NCI-H146 treated with DMSO at 0.1 percent for 48 hours (cell line): ENCODE results near the gene UNC93B1.
A peak's percentile ranks its signal among the peaks of the same experiment; 100 is the strongest.
"Not testable (repeated sequence)": the region's sequence is repeated elsewhere in the genome, so short reads cannot be mapped to it uniquely, and the experiment has no call there.

Experiments
- DNase-seq: peaks from one replicate; lab custom pipeline; 2025; ENCODE audit not compliant: unreplicated experiment; lab: John Stamatoyannopoulos, UW

UNC93B1 gene

GRCh38 chr11:67994387-67994786 lies 9.5 kb downstream of the UNC93B1 start:
- not testable (repeated sequence) for DNase-seq

GRCh38 chr11:67993821-67994220 lies 10.1 kb downstream of the UNC93B1 start:
- DNase-seq: not testable (repeated sequence)

GRCh38 chr11:67991347-67992121 lies 12.4 kb downstream of the UNC93B1 start:
- DNase-seq: not testable (repeated sequence)

GRCh38 chr11:67990546-67991346 lies 13.2 kb downstream of the UNC93B1 start:
- DNase-seq: not testable (repeated sequence)

GRCh38 chr11:67985302-67985701 lies 18.6 kb downstream of the UNC93B1 start:
- not testable (repeated sequence) for DNase-seq

GRCh38 chr11:67983951-67984350 lies 19.9 kb downstream of the UNC93B1 start:
- no peak for DNase-seq

GRCh38 chr11:67982255-67982857 lies 21.5 kb downstream of the UNC93B1 start:
- DNase-seq: not testable (repeated sequence)

GRCh38 chr11:67981226-67981625 lies 22.7 kb downstream of the UNC93B1 start:
- DNase-seq: not testable (repeated sequence)

GRCh38 chr11:67978766-67979418 lies 25.0 kb downstream of the UNC93B1 start:
- not testable (repeated sequence) for DNase-seq

- DNase-seq: not testable (repeated sequence)
These were observed 29.2 kb downstream of the UNC93B1 start for GRCh38 chr11:67974746-67975145.

GRCh38 chr11:67965830-67966348 lies 38.0 kb downstream of the UNC93B1 start:
- DNase-seq: not testable (repeated sequence)

GRCh38 chr11:67964746-67965145 lies 39.2 kb downstream of the UNC93B1 start:
- DNase-seq: not testable (repeated sequence)

- not testable (repeated sequence) for DNase-seq
These were observed 40.0 kb downstream of the UNC93B1 start for GRCh38 chr11:67963879-67964278.

GRCh38 chr11:67963217-67963616 lies 40.7 kb downstream of the UNC93B1 start:
- DNase-seq: not testable (repeated sequence)

GRCh38 chr11:67956236-67956635 lies 47.7 kb downstream of the UNC93B1 start:
- DNase-seq: not testable (repeated sequence)

GRCh38 chr11:67955461-67956007 lies 48.4 kb downstream of the UNC93B1 start:
- DNase-seq: peak; percentile 8

GRCh38 chr11:67954971-67955370 lies 48.9 kb downstream of the UNC93B1 start:
- not testable (repeated sequence) for DNase-seq

- DNase-seq: not testable (repeated sequence)
These were observed 49.6 kb downstream of the UNC93B1 start for GRCh38 chr11:67954251-67954650.

GRCh38 chr11:67950705-67951104 lies 53.2 kb downstream of the UNC93B1 start:
- not testable (repeated sequence) for DNase-seq

- DNase-seq: not testable (repeated sequence)
These were observed 56.1 kb downstream of the UNC93B1 start for GRCh38 chr11:67947785-67948184.
